Spleen (tissue), 11 donors: Measurements from ENCODE around the gene NME4. TPM values are rescaled to one million over a fixed set of nuclear protein-coding genes. Genes with fewer than 3 reads are reported as not detected.
A peak's percentile ranks its signal among the peaks of the same experiment; 100 is the strongest.

ENCODE experiments used
- DNase-seq: peaks from one replicate; pipeline ENCODE4 v3.0.0-alpha.2; 2020
- H3K27ac ChIP-seq, 8 donors: fragments of 200-600 bp; sonication (generic) in 7 of 8; 1 replicate in 4 of 8; 2 replicates in 4 of 8; pipeline versions ENCODE4 v1.5.0 to v1.8.0; 2016 to 2021; ENCODE audit warnings: inconsistent platforms in 4 of 8, mild to moderate bottlenecking in 4 of 8, moderate library complexity in 1 of 8
- H3K27me3 ChIP-seq, 7 donors: fragments of 200-600 bp; sonication (generic) in 6 of 7; replicated peaks in 1 of 7; 1 replicate in 4 of 7; 2 replicates in 3 of 7; pipeline versions ENCODE4 v1.5.0 to v1.8.0; 2016 to 2021; ENCODE audit warnings: inconsistent platforms in 3 of 7, mild to moderate bottlenecking in 1 of 7
- H3K36me3 ChIP-seq, 6 donors: fragments of 200-600 bp; sonication (generic) in 5 of 6; 1 replicate in 4 of 6; 2 replicates in 2 of 6; pipeline versions ENCODE4 v1.5.0 to v1.8.0; 2016 to 2021; ENCODE audit warnings: inconsistent platforms in 2 of 6
- H3K4me1 ChIP-seq, 6 donors: fragments of 200-600 bp; sonication (generic) in 5 of 6; 1 replicate in 3 of 6; 2 replicates in 3 of 6; pipeline versions ENCODE4 v1.5.0 to v1.8.0; 2016 to 2021; ENCODE audit warnings: inconsistent platforms in 3 of 6
- H3K4me3 ChIP-seq, 8 donors: fragments of 200-600 bp; sonication (generic) in 7 of 8; 1 replicate in 4 of 8; 2 replicates in 4 of 8; pipeline versions ENCODE4 v1.5.0 to v1.8.0; 2016 to 2021; ENCODE audit warnings: inconsistent platforms in 4 of 8, mild to moderate bottlenecking in 4 of 8, moderate library complexity in 2 of 8
- H3K9me3 ChIP-seq, 8 donors: fragments of 200-600 bp; sonication (generic) in 7 of 8; 1 replicate in 4 of 8; 2 replicates in 4 of 8; pipeline versions ENCODE4 v1.5.0 to v1.8.0; 2016 to 2021; ENCODE audit warnings: inconsistent platforms in 4 of 8
- POLR2A ChIP-seq, 3 donors: fragments of 450-650 bp; IDR thresholded peaks; one replicate each; pipeline ENCODE4 v1.5.1; 2017; ENCODE audit warnings: antibody characterized with exemption in 3 of 3, mild to moderate bottlenecking in 1 of 3
- POLR2AphosphoS5 ChIP-seq, 3 donors: sonication (generic); formaldehyde crosslinking; IDR thresholded peaks; one replicate each; pipeline ENCODE4 v1.5.1; 2017; ENCODE audit warnings: antibody characterized with exemption in 3 of 3
- WGBS, 5 donors: extraction: QIAGEN DNeasy Blood & Tissue Kit in 3 of 5; methylation state at CpG; one replicate each; pipeline versions ENCODE4 v1.1.5 to v1.1.7; 2013 to 2018; 5-methylcytosine and 5-hydroxymethylcytosine counted together
- intact Hi-C: fragments of 100-400 bp; cut with DNase I; formaldehyde crosslinking; loops from one replicate; pipeline ENCODE4 v1.15.0; 2023; ENCODE audit warnings: low total_unique reads
- polyA plus RNA-seq, 3 donors: library from polyadenylated mRNA; stranded (reverse); fragments of 200-250 nt; gene quantifications; one replicate each; pipeline ENCODE4 v1.2.1, GENCODE V29; 2013
- total RNA-seq, 7 donors: library from RNA; depleted of rRNA in 3 of 7; stranded (reverse); fragments of >200 nt in 3 of 7; fragmentation: NEBNext Ultra II Directional in 4 of 7; extraction: Animal tissue kit (Norgen Biotek cat#: 25700) in 4 of 7; gene quantifications; one replicate each; pipeline versions ENCODE4 v1.1.0 to v1.2.1, GENCODE V29; 2016 to 2021
- TF ChIP-seq, protein P1 (sequence below), 11 experiments: fragments of 200-600 bp in 7 of 11; fragments of 450-650 bp in 4 of 11; sonication (generic) in 4 of 11; IDR thresholded peaks in 8 of 11; conservative IDR thresholded peaks in 3 of 11; 1 replicate in 7 of 11; 2 replicates in 4 of 11; pipeline versions ENCODE4 v1.4.0 to v1.8.0; 2016 to 2021; ENCODE audit warnings: antibody characterized with exemption in 11 of 11, inconsistent platforms in 4 of 11, mild to moderate bottlenecking in 1 of 11
- donor health status: healthy with polysubstance abuse.
- donor health status: DM: no; HTN: no; CAD: no; lungs with moderate emphysema.
- donor health status: DM: no; HTN: no; CAD: no.
- donor health status: Bipolar disorder and iron deficiency.
- donor health status: healthy.
- donor health status: DM: no; HTN: no; CAD: no.
- donor health status: DM: yes; HTN: yes; CAD: no.

The NME4 gene
- total and polyA plus RNA-seq, 10 donors: 27.3 to 75.8 (median 55.8) TPM

DNA sequence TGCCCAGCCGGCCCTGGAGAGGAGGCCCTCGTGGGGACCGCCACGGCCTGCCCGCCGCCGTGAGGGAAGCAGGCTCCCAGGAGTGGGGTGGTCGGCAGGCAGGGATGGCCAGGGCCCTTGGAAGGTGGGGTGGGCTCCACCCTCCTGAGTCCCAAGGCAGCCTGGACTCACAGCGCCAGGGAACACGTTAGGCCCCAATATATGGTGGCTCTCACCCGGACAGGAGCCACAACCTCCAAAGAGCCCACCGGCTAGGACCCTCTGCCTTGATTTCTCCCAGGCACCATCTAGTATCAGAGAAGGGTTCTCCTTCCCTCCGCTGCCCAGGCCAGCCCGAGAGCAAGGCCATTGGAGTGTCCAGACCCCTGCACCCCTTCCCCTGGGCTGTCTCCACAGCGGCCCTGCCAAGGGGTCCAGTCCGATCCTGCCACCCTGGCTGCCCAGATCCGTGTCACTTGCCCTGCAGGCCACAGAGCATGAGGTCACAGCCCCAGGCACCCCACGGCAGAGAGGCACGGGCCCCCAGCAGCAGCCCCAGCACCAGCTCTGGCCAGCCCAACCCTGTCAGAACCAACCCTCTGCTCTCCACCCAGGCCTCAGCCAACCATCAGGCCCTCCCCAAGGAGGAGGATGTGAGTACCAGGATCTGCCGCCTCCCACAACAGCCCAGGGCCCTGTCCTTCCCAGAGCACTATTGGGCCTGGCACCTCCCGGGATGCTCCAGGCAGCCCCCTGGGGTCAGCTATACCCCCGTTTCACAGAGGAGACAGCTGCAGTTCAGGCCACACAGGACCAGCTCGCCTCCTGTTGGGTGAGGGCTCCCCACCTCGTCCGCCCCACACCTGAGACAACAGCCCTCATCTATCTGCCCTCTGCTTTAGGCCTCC, 43.4 kb upstream of the NME4 start:
- intact Hi-C loops: loop anchor here (10.0 kb wide), 1 partner anchor 119 kb away; the partner anchor contains the start of gene FAM234A
- Histone ChIP-seq H3K9me3 (no peaks in the 10 kb centered on the region), H3K27ac (peak overlapping the region in 7 of 8 donors; percentile 54 to 88 (median 75)), H3K4me1 (peaks cover 15 to 68% (median 37%) of the 10 kb centered on the region in 6 donors), H3K4me3 (peak overlapping the region; percentile 6 to 87 (median 56)), H3K27me3 (no peaks in the 10 kb centered on the region), H3K36me3 (peaks cover 0 to 13% (median 0%) of the 10 kb centered on the region in 6 donors)
- WGBS, 5 donors: 57 to 84% (median 68%) methylated on average over 9 to 25 of the region's 25 CpGs
- DNase-seq: peak; percentile 90
- TF ChIP-seq POLR2A (IDR thresholded peaks at IDR 0.05): no peak
- TF ChIP-seq, protein P1, sequence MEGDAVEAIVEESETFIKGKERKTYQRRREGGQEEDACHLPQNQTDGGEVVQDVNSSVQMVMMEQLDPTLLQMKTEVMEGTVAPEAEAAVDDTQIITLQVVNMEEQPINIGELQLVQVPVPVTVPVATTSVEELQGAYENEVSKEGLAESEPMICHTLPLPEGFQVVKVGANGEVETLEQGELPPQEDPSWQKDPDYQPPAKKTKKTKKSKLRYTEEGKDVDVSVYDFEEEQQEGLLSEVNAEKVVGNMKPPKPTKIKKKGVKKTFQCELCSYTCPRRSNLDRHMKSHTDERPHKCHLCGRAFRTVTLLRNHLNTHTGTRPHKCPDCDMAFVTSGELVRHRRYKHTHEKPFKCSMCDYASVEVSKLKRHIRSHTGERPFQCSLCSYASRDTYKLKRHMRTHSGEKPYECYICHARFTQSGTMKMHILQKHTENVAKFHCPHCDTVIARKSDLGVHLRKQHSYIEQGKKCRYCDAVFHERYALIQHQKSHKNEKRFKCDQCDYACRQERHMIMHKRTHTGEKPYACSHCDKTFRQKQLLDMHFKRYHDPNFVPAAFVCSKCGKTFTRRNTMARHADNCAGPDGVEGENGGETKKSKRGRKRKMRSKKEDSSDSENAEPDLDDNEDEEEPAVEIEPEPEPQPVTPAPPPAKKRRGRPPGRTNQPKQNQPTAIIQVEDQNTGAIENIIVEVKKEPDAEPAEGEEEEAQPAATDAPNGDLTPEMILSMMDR (IDR thresholded peaks at IDR 0.05 in 8 of 11, conservative IDR thresholded peaks at IDR 0.05 in 3 of 11): no peak
- no peak for TF ChIP-seq POLR2AphosphoS5 (IDR thresholded peaks at IDR 0.05)

DNA sequence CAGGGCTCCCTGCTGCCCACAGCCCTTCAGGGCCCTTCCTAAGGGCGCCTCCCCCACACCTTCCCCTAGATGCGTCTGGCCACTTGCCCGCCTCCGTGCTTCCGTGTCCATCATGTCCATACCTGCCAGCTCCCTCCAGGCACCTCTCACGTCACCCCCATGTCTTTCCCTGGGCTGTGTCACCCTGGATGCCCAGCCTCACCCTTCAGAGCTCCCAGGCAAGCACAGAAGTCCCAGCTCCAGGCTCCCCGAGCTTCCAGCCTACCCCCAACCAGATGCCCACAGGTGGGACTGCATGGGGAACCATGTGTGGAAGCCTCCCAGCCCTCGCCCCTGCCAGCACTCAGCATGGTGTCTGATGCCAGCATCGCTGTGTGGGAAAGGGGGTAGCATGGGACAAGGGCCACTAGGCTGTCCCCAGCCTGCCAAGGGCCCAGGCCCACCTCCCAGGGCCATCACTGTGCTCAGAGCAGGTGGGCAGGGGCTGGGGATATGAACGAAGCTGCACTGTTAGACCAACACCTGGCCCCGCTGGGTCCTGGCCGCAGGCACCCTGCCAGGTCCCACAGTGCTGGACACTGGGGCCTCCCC, 42.6 kb upstream of the NME4 start:
- TF ChIP-seq, protein P1 (IDR thresholded peaks at IDR 0.05 in 8 of 11, conservative IDR thresholded peaks at IDR 0.05 in 3 of 11): no peak
- TF ChIP-seq POLR2A (IDR thresholded peaks at IDR 0.05) (no peak), POLR2AphosphoS5 (IDR thresholded peaks at IDR 0.05) (no peak)
- intact Hi-C loops: loop anchor here (10.0 kb wide), 1 partner anchor 120 kb away; the partner anchor contains the start of gene FAM234A
- Histone ChIP-seq H3K27me3 (no peaks in the 10 kb centered on the region), H3K4me1 (peaks cover 15 to 60% (median 30%) of the 10 kb centered on the region in 6 donors), H3K27ac (peak overlapping the region in 4 of 8 donors; percentile 75 to 88 (median 86)), H3K36me3 (peaks cover 0 to 13% (median 0%) of the 10 kb centered on the region in 6 donors), H3K9me3 (no peaks in the 10 kb centered on the region), H3K4me3 (peak overlapping the region in 1 of 8 donors; percentile 2)
- peak; percentile 82 for DNase-seq
- WGBS, 5 donors: 85 to 95% (median 89%) methylated on average over 7 to 12 of the region's 12 CpGs

DNA sequence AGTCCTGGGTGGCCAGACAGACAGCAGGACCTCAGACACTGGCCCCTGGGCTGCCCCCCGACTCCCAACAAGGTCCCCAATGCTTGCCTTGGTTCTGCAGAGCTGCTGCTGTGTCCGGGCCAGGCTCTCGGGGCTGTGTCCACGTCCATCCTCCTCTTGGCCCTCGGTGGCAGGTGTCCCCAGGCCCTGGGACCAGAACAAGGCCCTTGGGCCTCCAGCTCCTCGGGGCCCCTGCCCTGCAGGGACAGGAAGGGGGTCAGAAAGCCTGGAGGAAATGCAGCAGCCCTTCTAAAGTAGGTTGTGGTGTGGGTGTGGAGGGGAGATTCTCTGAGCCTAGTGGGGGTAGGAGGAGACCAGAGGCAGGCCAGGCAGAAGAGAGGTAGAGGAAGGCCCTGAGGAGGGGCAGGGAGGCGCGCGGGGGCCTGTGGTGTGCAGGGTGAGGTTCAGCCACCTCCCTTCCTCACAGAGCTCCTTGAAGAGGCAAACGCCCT, 42.0 kb upstream of the NME4 start:
- TF ChIP-seq POLR2A (IDR thresholded peaks at IDR 0.05) (no peak), POLR2AphosphoS5 (IDR thresholded peaks at IDR 0.05) (peak in 2 of 3 donors; percentile 21 to 34)
- peak overlapping the region in 4 of 8 donors; percentile 48 to 88 (median 86) for H3K27ac ChIP-seq
- H3K4me1 ChIP-seq: peaks cover 10 to 54% (median 25%) of the 10 kb centered on the region in 6 donors
- intact Hi-C loops: loop anchor here (10.0 kb wide), 1 partner anchor 120 kb away; the partner anchor contains the start of gene FAM234A
- 51 to 68% (median 58%) methylated on average over 9 to 10 of the region's 10 CpGs for WGBS, 5 donors
- no peaks in the 10 kb centered on the region for H3K9me3 ChIP-seq
- peak overlapping the region in 1 of 8 donors; percentile 2 for H3K4me3 ChIP-seq
- DNase-seq: peak; percentile 83
- H3K36me3 ChIP-seq: peaks cover 0 to 9% (median 0%) of the 10 kb centered on the region in 6 donors
- H3K27me3 ChIP-seq: no peaks in the 10 kb centered on the region

DNA sequence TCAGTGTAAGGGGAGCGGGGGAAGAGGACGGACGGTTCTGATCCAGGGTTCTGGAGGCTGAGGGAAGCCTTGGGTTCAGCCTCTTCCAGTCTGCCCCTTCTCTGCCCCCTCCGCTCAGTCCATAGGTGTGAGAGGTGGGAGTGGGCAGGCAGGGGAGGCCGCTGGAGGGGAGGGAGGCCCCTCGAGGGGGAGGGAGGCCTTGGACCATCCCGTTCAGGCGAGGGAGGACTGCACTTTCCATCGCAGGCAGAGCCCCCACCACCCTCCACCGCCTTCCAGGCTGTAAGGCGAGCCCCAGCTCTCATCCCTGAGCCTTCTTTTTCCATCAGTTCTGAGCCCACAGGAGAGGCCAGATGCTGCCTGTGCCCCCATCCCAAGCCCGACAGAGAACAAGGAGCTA, 40.3 kb upstream of the NME4 start:
- no peak for DNase-seq
- H3K36me3 ChIP-seq: no peaks in the 10 kb centered on the region
- H3K27ac ChIP-seq: no peak overlapping the region
- no peak overlapping the region for H3K4me3 ChIP-seq
- intact Hi-C loops: loop anchor here (10.0 kb wide), 1 partner anchor 122 kb away; the partner anchor contains the start of gene FAM234A
- TF ChIP-seq, protein P1 (IDR thresholded peaks at IDR 0.05 in 8 of 11, conservative IDR thresholded peaks at IDR 0.05 in 3 of 11): no peak
- no peak for TF ChIP-seq POLR2A (IDR thresholded peaks at IDR 0.05)
- TF ChIP-seq POLR2AphosphoS5 (IDR thresholded peaks at IDR 0.05): no peak
- no peaks in the 10 kb centered on the region for H3K9me3 ChIP-seq
- H3K27me3 ChIP-seq: no peaks in the 10 kb centered on the region
- H3K4me1 ChIP-seq: peaks cover 0 to 39% (median 9%) of the 10 kb centered on the region in 6 donors
- 75 to 83% (median 82%) methylated on average over 8 to 12 of the region's 12 CpGs for WGBS, 5 donors
